Kidney tubule cell (primary cell): Measurements from ENCODE around the gene DTNB.
"Not testable (repeated sequence)": the region's sequence is repeated elsewhere in the genome, so short reads cannot be mapped to it uniquely, and the experiment has no call there.

Source experiments
- DNase-seq: peaks from one replicate; pipeline ENCODE4 v3.0.0-alpha.2; 2018; ENCODE audit warnings: low spot score

The DTNB gene

DNA sequence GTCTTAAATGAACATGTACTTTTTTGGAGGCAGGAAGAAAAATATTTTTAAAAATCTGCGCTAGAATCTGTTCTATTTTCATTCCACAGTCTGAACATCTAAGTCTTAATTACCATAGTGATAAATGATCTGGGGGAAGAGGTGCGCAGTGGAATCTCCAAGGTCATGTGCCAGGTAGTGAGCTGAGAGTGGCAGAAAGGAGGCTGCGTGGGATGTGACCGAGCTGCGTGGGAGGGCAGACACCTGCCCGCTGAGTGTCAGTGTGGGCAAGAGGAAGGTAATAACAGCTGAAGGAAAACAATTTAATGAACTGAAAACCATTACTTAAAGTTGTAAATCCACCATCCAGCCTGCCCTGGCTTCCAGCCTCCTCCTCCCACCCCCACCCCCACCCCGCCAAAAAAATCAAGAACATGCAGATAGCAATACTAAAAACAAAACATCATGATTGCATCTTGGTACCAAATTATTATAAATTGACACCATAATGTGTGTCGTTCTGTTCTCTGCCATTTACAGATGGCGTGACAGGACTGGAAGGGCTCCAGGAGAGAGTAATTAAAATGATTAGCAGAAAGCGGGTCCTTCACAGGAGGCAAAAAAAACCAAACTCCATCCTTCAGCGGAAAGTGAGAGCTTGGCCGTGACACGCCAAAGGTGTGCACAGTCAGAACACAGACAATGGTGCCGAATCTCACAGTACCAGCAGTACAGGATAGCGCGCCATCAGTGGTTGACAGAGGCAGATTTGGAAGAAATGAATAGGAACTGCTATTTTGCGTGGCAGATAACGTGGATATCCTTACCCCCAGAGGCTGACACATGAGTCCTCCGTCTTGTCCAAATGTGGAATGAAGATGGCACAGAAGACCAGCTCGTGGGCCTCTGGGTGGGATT, 11.4 kb upstream of the DTNB start:
- no peak for DNase-seq

DNA sequence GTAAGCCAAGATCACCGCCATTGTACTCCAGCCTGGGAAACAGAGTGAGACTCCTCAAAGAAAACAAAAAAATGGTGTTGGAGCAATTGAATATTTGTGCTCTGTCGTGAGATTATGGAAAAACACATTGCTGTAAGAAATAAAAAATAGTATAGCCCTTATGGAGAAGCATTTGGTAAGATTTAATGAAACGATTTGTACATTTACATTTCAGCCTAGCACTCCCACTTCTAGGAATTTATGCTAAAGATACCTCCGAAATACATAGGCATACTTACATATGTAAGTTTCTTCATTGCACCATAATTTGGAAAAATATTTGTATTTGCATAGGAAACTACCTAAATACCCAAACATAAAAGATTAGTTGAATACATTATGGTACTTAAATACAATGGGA, 8.7 kb upstream of the DTNB start:
- DNase-seq: no peak

DNA sequence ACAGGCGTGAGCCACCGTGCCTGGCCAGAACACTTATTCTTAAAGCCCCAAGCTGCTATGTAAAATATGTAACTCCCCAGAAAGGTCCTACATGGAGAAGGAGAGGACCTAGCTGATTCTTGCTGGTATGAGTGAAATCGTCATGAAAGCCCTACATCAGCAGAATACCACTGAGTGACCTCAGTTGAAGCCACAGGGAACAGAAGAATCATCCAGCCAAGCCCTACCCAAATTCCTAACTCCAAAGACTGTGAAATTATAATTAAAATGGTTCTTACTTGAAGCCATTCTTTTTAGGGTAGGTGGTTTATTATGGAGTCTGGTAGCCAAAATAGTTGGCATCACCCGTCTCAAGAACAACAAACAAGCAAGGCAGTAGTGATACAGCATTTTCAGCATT, 4.5 kb upstream of the DTNB start:
- no peak for DNase-seq

DNA sequence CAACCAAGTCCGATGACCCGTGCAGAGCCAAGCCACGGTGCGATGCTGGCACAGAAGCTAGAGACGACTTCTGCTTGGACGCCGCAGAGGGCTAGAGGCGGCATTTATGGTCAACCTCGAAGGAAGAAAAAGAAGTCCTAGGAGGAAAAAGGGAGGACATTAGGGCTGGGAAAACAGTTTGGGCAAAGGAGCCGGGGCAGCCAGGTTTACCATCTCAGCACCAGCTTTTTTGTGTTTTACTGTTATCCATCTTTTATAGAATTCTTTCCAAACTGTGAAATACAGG, 643 bp upstream of the DTNB start:
- no peak for DNase-seq

DNA sequence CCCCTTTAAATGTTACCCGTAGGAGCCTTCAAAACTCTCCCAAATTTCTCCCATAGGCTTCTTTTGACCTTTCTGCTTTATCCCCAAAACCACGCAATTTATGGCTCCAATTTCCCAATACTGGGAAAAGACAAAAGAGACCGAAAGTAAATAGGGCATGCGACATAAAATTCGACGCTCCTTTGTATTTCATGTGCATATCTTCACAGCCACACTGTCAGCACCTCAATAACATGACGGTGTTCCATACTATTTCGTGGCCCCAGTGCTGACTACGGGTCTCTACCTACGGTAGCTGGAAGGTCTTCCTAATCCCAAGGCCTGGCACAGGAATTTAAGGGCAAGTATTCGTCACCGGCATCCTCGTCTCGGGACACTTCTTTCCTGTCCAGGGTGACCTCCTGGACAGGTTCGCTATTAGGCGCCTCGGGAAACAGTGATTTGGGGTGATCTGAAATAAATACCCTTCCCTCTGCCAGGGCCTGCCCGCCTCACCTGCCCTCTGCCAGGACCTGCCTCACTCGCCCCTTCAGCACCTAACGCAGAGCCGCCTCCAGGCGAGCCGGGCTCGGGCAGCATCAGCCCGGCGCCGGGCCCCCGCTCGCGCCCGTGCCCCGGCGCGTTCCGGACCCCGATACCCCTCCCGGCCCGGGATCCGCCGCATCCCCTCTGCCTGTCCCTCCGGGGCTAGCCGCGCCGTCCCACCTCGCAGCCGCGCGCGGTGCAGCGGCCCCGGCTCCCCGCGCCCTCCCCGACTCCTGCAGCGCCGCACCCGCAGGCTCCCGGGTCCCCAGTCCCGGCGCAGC, 680 bp downstream of the DTNB start:
- DNase-seq: peak; percentile 61

DNA sequence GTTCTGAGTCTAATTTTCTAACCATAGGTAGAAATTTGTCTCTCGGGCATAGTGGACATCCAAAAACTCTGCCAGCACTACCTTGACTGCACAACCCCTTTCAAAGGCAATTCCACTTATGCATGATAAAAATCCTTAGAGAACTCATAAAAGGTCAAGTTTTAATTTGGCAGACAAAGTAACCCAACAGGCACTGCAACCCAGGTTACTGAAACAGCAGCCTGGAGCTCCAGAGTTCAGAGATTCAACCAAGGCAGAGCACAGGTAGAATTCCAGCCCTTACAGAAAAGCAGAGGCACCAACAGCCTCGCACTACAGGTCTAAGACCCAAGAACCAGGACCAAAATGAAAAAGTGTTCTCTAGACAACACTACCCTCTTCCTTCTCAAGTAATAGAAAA, 1.8 kb downstream of the DTNB start:
- DNase-seq: no peak

DNA sequence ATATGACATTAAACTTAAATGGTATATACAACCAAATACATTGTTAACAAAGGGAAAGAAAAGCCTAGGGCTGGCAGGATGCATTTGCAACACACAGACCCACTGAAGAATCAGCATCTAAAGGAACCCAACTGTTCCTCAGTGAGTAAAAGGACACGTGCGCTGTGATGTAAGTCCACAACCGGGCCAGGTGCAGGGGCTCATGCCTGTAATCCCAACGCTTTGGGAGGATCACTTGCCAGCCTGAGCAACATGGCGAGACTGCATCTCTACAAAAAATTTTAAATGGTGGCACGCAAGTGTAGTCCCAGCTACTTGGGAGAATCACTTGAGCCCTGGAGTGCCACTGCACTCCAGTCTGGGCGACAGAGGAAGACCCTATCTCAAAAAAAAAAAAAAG, 3.9 kb downstream of the DTNB start:
- no peak for DNase-seq

DNA sequence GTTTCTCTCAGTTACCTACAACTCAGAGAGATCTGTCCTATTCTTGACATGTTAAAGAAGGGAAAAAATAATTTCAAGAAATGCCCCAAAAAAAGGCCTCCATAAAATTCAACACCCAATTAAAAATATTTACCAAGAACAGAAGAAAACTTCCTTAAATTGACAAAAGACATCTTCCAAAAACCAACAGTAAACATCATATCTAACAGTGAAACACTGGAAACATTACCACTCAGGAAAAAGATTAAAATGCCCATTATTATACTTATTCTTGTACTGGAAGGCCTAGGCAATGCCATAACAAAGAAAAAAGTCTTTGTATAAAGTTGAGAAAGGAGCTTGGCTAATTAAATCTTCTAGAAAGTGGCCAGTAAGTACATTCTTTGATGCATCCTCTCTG, 7.2 kb downstream of the DTNB start:
- DNase-seq: no peak

DNA sequence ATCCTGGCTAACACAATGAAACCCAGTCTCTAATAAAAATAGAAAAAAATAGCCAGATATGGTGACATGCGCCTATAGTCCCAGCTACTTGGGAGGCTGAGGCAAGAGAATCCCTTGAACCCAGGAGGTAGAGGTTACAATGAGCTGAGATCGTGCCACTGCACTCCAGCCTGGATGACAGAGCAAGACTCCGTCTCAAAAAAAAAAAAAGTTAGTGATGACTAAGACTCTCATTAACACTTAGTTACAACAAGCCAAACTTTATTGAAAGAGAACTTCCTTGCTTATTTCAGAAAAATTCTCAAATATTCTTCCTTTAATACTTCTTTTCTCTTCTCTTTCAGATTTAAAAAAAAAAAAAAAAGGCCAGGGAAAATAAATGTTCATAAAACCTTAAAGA, 7.9 kb downstream of the DTNB start:
- not testable (repeated sequence) for DNase-seq

DNA sequence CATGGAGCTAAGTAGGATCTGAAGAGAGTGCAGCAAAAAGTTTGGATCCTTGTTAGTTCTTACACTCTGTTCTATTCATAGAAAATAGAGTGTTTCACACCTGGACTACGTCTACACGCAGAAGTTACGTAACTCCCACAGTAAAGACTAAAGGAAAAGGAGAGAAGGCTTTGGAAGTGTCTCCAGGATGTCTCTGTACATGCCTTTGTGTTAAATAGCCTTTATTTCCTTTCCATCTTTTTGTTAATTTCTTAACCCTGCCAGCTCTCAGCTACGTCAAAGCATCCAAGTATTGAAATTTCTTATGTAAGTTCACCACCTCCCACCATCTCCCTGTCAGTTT, 8.4 kb downstream of the DTNB start:
- DNase-seq: no peak

DNA sequence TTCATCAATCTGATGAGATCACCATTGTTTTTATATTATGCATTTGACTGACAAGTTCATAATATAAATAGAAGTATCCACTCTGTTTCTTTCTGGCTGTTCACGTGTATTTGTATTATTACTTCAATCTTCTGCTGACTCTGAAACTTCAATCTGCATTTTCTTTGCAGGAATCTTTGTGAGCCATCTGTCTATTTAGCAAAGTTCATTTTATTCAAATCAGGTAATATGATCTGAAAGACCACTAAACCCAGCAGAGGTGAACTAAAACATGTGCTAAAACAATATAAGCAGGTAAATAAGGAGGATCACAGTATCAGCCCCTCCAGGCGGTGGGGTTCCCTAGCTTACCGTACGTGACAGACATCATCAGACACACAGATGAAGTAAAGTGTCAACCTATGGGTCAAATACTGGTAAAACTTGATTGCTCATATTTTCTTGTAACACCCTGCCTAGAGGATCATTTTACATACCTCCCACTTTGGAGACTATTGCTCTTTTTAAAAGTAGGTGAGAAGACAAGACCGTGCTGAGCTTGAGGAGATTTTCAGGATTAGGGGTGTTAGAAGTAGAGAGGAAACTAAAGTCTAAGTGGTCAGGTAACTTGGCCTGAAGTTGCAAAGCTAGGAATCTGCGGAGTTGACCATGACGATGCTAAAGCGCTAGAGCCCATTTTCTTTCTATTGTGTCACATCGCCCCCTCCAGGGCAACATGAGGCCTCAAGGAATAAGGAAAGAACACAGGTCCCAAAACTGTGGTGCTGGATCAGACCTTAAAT, 9.0 kb downstream of the DTNB start:
- peak; percentile 71 for DNase-seq

DNA sequence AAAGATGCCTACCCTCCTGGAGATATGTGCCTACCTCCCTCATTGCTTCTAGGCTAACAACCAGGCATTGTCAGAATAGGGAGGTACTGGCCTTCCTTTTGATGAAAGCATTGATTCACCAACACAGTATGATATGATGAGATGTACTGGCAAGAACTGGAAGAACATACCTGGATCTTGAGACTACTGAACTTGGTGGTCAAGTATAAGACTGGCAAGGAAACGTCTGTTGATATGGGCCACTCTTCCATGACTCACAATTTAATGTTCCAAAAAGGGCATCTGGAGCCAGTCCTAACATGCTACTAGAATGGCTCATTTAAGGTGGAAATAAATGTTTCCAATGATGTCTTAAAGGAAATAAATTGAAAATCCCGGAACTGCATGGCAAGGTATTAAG, 18.1 kb downstream of the DTNB start:
- DNase-seq: no peak

DNA sequence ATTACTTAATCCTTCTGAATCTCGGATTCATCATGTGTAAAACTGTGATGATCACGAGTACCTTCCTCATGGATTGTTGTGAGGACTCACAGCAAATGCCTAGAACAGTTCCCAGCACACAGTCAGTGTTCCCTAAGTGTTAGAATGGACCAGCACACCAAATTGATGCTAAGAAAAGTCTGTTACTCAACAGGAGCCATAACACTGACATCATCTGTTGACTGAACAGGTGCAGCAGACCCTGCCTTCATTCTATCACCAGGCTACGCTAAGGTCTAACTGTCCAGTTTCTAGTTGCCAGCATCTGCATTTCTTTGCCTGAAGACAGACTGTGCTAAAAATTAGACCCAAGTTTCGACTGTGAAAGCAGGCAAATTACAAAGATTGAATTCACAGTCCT, 18.6 kb downstream of the DTNB start:
- no peak for DNase-seq

DNA sequence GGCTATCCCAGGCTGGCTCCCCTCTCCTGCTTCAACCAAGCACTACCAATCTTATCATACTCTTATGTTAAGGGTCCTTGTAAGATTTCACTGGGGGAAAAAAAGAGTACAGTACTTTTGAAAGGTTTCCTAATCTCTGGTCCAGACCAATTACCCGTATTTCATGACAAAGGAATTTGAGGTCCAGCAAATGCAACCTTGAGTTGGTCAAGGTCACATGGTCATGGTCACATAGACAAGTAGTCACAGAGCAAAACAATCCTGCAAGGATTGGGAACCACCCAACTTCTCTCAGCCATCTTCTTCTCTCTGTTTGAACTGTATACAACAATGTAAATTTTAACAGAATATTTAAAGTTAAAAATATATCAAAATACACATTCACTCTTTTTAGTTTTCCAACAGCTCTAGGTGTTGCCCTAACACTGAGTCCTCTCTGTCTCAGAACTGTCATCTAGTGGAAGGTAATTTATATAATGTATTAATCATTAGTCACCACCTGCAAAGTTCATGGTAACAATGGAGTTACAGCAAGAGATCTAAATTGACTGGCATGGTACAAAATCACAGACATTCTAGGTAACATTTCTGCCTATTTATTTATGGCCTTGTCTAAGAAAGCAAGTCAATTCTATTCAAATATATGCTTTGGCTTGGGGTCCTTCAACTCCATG, 21.5 kb downstream of the DTNB start:
- peak; percentile 27 for DNase-seq

DNA sequence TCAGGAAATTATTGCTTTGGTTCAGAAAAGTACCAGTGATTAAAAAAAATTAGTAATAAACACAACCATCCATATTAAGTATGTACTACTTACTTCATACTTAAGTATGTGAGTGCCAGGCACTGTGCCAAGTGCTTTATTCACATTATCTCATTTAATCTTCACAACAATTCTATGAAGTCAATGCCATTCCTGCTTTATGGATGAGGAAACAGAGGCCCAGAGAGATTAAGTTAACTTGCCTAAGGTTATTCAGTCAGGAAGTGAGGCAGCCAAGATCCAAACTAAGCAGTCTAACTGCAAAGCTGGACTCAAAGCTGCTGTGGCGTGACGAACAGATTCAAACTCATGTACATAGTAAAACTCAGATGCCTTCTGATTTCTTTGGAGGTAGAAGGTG, 22.3 kb downstream of the DTNB start:
- peak; percentile 39 for DNase-seq

DNA sequence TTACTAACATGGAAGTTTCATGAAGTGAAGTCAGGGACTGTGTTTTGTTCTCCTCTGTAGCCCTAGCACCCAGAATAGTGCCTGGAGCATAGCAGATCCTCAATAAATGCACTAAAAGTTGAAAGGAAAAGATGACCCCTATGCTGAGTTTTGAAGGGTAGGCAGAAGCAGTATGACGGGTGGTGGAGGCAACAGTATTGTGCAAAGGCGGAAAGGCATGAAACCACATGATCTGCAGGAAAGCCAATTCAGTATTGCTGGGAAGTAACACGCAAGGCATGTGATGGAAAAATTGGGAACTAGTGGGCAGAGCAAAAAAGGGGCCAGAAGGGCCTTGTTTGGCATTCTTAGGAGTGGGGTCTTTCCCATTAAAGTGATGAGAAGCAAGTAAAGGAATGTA, 23.1 kb downstream of the DTNB start:
- no peak for DNase-seq

DNA sequence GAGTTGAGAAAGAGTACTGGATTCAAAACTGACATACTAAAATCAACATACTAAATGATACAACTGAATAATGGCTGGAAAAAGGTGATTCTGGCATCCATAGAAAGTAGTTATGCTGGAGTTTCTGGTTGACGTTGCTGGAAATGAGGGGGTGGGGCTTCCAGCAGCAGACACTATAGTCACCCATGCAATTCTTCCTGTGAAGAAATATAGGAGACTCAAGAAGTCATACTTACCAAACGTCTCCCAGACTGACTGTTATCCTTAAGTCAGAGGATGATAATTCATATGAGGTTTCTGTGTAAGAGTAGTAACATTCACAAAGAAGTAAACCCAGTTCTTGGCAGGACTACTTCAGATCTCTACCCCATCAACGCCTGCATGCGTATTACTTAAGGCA, 23.6 kb downstream of the DTNB start:
- no peak for DNase-seq

DNA sequence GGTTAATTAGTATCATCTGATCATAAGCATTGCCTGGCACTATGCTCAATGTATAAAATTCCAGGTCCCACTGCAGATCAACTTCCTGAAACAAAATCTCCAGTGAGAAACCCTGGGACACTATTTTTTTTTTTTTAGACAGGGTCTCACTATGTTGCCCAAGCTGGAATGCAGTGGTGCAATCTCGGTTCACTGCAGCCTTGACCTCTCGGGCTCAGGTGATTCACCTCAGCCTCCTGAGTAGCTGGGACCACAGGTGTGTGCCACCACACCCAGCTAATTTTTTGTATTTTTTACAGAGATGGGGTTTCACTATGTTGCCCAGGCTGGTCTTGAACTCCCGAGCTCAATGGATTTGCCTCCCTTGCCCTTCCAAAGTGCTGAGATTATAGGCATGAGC, 31.1 kb downstream of the DTNB start:
- DNase-seq: no peak

DNA sequence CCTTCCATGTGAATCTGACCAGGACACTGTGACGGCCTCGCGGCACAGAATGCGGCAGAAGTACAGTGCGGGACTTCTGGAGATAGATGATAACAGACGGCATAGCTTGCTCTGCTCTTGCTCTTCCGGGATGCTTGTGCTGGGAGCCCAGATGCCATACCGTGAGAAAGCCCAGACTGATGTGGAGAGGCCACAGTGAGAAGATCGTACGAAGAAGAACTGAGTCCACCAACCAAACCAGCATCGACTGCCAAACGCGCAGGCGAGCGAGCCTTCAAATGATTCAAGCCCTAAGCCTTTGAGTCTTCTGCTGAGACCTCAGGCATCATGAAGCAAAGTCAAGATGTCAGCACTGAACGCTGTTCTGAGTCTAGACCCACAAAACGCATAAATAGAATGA, 33.7 kb downstream of the DTNB start:
- DNase-seq: no peak

DNA sequence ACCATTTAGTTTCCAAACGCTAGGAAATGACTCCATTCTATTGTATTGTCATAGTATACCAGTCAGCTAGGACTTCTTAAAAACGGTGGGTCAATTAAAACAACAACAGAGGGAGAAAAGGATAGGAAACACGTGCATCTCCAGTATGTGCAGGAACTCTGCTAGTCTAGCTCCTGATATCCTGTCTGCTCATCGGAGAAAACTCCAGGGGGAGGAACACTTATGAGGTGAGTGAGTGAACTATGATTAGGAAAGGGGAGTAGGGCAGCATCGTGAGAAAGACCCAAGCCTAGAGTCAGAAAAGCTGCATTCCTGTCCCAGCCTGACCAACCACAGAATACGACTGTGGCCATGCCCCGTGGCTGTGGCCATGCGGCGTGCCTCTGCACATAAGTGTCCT, 34.2 kb downstream of the DTNB start:
- peak; percentile 5 for DNase-seq

DNA sequence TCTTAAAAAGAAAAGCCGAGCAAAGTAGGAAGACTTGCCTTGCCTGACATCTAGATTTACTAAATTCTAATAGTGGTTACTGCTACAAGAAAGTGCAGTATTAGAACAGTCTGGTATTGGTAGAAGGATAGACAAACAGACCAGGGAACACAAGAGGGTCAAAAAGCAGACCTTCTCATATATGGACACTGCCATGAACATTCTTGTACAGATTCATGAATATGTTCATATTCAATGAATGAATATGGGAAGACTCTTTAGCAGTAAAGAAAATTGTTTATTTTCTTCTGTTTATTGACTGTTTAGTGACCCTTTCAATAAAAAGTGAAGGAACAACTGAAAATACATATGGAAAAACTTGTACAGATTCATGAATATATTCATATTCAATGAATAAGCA, 37.6 kb downstream of the DTNB start:
- DNase-seq: no peak

DNA sequence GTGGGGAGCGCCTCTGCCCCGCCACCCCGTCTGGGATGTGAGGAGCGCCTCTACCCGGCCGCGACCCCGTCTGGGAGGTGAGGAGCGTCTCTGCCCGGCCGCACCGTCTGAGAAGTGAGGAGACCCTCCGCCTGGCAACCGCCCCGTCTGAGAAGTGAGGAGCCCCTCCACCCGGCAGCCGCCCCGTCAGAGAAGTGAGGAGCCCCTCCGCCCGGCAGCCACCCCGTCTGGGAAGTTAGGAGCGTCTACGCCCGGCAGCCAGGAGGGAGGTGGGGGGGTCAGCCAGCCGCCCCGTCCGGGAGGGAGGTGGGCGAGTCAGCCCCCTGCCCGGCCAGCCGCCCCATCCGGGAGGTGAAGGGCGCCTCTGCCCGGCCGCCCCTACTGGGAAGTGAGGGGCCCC, 39.6 kb downstream of the DTNB start:
- DNase-seq: not testable (repeated sequence)
